Calu3 (cell line): Measurements from ENCODE around the gene EMSY. TPM values are rescaled to one million over a fixed set of nuclear protein-coding genes. Genes with fewer than 3 reads are reported as not detected.

Experiments
- BruUV-seq: library from RNA; stranded (reverse); fragments of 400-500 nt; replicated peaks from 2 replicates; lab custom pipeline; 2021; lab: Mats Ljungman, UMichigan
- CTCF ChIA-PET: fragments of 300-600 bp; sonication (Branson Sonifier 250); formaldehyde crosslinking; loops from one replicate; lab custom pipeline; 2022; ENCODE audit warnings: antibody characterized with exemption; lab: Charles Lee
- DNase-seq: peaks from one replicate; pipeline ENCODE4 v3.0.0; 2022
- H3K27ac Mint-ChIP-seq: one replicate; pipeline ENCODE4 v1.8.0; 2022; ENCODE audit warnings: mixed read lengths; ENCODE audit not compliant: unreplicated experiment
- H3K27me3 Mint-ChIP-seq: one replicate; pipeline ENCODE4 v1.8.0; 2022; ENCODE audit warnings: mixed read lengths; ENCODE audit not compliant: unreplicated experiment
- H3K36me3 Mint-ChIP-seq: one replicate; pipeline ENCODE4 v1.8.0; 2022; ENCODE audit warnings: mild to moderate bottlenecking, moderate library complexity, mixed read lengths; ENCODE audit not compliant: insufficient read depth, unreplicated experiment
- H3K4me1 Mint-ChIP-seq: one replicate; pipeline ENCODE4 v1.8.0; 2022; ENCODE audit warnings: mild to moderate bottlenecking, low read depth, mixed read lengths; ENCODE audit not compliant: unreplicated experiment
- H3K4me3 Mint-ChIP-seq: one replicate; pipeline ENCODE4 v1.8.0; 2022; ENCODE audit warnings: mild to moderate bottlenecking, low read depth, moderate library complexity, mixed read lengths; ENCODE audit not compliant: unreplicated experiment
- H3K9me3 Mint-ChIP-seq: one replicate; pipeline ENCODE4 v1.8.0; 2022; ENCODE audit warnings: low read depth, mixed read lengths; ENCODE audit not compliant: unreplicated experiment
- intact Hi-C: fragments of 100-400 bp; cut with micrococcal nuclease; formaldehyde crosslinking; loops from one replicate; pipeline ENCODE4 v1.10.0; 2022; ENCODE audit not compliant: unreplicated experiment
- total RNA-seq: library from RNA; stranded (reverse); gene quantifications from 2 replicates; pipeline ENCODE4 v1.2.3, GENCODE V29; 2022
- TF ChIP-seq, protein P1 (sequence below): fragments of 200-600 bp; IDR thresholded peaks from one replicate; pipeline ENCODE4 v1.8.0; 2022; ENCODE audit warnings: antibody characterized with exemption; ENCODE audit not compliant: unreplicated experiment

Gene EMSY
- total RNA-seq, 1 experiment from 2014 or later: 30.0 TPM

- Mint-ChIP-seq H3K4me3 (no peak overlapping the region), H3K4me1 (peaks cover 9% of the 10 kb centered on the region), H3K36me3 (no peaks in the 10 kb centered on the region), H3K9me3 (no peaks in the 10 kb centered on the region), H3K27ac (no peak overlapping the region), H3K27me3 (peaks cover 57% of the 10 kb centered on the region)
- BruUV-seq: no TSS peak
- intact Hi-C loops: no loop called here
- CTCF ChIA-PET: no interaction called here
- TF ChIP-seq, protein P1, sequence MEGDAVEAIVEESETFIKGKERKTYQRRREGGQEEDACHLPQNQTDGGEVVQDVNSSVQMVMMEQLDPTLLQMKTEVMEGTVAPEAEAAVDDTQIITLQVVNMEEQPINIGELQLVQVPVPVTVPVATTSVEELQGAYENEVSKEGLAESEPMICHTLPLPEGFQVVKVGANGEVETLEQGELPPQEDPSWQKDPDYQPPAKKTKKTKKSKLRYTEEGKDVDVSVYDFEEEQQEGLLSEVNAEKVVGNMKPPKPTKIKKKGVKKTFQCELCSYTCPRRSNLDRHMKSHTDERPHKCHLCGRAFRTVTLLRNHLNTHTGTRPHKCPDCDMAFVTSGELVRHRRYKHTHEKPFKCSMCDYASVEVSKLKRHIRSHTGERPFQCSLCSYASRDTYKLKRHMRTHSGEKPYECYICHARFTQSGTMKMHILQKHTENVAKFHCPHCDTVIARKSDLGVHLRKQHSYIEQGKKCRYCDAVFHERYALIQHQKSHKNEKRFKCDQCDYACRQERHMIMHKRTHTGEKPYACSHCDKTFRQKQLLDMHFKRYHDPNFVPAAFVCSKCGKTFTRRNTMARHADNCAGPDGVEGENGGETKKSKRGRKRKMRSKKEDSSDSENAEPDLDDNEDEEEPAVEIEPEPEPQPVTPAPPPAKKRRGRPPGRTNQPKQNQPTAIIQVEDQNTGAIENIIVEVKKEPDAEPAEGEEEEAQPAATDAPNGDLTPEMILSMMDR: peak; percentile 16
- peak; percentile 12 for DNase-seq
Observed at GRCh38 chr11:76419896-76420295, 24.9 kb upstream of the EMSY start.

DNA sequence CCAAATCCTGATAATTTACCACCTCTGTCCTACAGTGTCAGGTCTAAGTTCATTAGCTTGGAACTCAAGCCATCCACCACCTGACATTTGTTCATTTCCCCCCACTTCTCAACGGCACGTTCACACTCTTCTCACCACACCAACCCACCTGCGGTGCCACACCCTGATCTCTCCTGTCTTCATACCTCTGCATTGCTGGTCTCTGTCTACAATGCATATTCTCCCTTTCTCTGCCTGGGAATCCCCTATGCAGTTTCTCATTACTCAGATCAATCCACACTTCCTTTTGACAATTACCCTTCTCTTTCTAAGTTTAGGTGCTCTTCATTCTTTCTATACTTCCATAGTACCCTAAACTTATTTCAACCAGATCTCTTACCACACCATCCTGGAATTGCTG lies 20.4 kb upstream of the EMSY start:
- TF ChIP-seq, protein P1: no peak
- Mint-ChIP-seq H3K4me3 (no peak overlapping the region), H3K4me1 (peaks cover 9% of the 10 kb centered on the region), H3K36me3 (no peaks in the 10 kb centered on the region), H3K27ac (no peak overlapping the region), H3K27me3 (peaks cover 60% of the 10 kb centered on the region), H3K9me3 (no peaks in the 10 kb centered on the region)
- BruUV-seq: no TSS peak
- CTCF ChIA-PET: no interaction called here
- intact Hi-C loops: no loop called here
- DNase-seq: no peak

GRCh38 chr11:76424891-76425290 lies 19.9 kb upstream of the EMSY start:
- Mint-ChIP-seq H3K4me3 (no peak overlapping the region), H3K9me3 (no peaks in the 10 kb centered on the region), H3K36me3 (no peaks in the 10 kb centered on the region), H3K27me3 (peaks cover 60% of the 10 kb centered on the region), H3K4me1 (peaks cover 9% of the 10 kb centered on the region), H3K27ac (no peak overlapping the region)
- no peak for DNase-seq
- CTCF ChIA-PET: no interaction called here
- BruUV-seq: no TSS peak
- intact Hi-C loops: no loop called here
- TF ChIP-seq, protein P1: no peak

DNA sequence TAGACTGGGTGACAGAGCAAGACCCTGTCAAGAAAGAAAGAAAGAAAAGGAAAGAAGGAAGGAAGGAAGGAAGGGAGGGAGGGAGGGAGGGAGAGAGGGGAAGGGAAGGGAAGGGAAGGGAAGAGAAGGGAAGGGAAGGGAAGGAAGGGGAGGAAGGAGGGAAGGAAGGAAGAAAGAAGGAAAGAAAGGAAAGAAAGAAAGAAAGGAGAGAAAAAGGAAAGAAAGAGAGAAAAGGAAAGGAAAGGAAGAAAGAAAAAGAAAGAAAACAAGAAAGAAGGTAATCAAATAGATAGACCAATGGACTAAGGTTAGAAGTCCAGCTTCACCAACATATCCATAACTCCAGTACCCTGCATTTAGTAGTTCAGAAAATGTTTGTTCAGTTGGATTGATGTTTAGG lies 18.2 kb upstream of the EMSY start:
- peaks cover 66% of the 10 kb centered on the region for H3K27me3 Mint-ChIP-seq
- intact Hi-C loops: no loop called here

More for the DNA sequence above, 18.2 kb upstream of the EMSY start:
- peaks cover 9% of the 10 kb centered on the region for H3K4me1 Mint-ChIP-seq
- CTCF ChIA-PET: no interaction called here
- no TSS peak for BruUV-seq
- TF ChIP-seq, protein P1: no peak
- H3K9me3 Mint-ChIP-seq: no peaks in the 10 kb centered on the region
- H3K36me3 Mint-ChIP-seq: no peaks in the 10 kb centered on the region
- no peak overlapping the region for H3K27ac Mint-ChIP-seq
- H3K4me3 Mint-ChIP-seq: no peak overlapping the region
- DNase-seq: no peak
